Measurements from ENCODE around the gene ITPR2. TPM values are rescaled to one million over a fixed set of nuclear protein-coding genes. Genes with fewer than 3 reads are reported as not detected.

The ITPR2 gene
- total and polyA plus RNA-seq, 12 donors, result 5.1 to 144 (median 66.4) TPM

DNA sequence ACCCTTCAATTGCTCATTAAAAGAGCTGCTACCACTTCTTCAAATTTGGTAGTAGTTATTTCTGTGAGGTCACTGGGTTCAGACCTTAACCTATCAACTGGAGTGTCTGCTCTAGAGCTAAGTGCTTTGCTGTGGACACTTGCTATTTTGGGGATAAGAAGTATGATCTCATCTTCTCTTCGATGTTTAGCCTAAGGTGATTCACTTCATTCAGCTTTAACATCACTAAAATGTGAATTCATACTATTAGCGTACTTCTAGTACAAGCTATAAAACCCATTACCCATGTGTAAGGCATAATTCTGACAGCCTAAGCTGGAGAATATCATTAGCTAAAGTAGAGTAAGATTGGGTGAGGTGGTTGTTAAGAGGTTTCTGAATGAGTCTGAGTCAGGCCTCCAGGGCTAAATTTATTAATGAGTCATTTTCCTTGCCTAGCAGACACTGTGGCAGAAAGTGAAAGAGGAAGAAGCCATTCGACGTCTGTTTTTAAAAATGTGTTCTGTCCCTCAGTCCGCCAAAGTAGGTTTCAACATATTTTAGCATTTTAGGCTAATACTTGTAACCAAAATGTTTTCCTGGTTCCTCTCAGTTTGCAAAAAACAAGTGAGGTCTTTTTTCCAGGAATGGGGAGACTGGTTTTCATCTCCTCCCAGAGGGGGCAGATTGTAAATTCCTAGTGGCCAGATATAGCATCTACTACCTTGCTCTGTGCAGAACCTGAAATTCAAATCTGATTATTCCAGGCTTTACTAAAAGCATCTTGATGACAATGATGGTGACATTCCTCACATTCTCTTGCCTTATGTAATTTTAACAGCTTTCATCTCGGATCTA lies 534.0 kb downstream of the ITPR2 start:
- intact Hi-C loops (cut with DNase I), result no loop called here
- Histone ChIP-seq H3K4me3 (peak overlapping the region in 1 of 4 donors; percentile 38), H3K4me1 (replicated peaks in 1 of 2) (peaks cover 7 to 18% of the 10 kb centered on the region in 2 donors), H3K27me3 (no peaks in the 10 kb centered on the region), H3K36me3 (replicated peaks in 1 of 2) (no peaks in the 10 kb centered on the region), H3K9me3 (replicated peaks in 1 of 3) (no peaks in the 10 kb centered on the region), H3K27ac (peak overlapping the region; percentile 51 to 84 (median 74))
- TF ChIP-seq, protein P1, sequence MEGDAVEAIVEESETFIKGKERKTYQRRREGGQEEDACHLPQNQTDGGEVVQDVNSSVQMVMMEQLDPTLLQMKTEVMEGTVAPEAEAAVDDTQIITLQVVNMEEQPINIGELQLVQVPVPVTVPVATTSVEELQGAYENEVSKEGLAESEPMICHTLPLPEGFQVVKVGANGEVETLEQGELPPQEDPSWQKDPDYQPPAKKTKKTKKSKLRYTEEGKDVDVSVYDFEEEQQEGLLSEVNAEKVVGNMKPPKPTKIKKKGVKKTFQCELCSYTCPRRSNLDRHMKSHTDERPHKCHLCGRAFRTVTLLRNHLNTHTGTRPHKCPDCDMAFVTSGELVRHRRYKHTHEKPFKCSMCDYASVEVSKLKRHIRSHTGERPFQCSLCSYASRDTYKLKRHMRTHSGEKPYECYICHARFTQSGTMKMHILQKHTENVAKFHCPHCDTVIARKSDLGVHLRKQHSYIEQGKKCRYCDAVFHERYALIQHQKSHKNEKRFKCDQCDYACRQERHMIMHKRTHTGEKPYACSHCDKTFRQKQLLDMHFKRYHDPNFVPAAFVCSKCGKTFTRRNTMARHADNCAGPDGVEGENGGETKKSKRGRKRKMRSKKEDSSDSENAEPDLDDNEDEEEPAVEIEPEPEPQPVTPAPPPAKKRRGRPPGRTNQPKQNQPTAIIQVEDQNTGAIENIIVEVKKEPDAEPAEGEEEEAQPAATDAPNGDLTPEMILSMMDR (IDR thresholded peaks at IDR 0.05), result peak; percentile 16 to 73 (median 54)
- TF ChIP-seq POLR2A (IDR thresholded peaks at IDR 0.05), result peak in 1 of 2 donors; percentile 58
- DNase-seq, result peak in 3 of 7 donors; percentile 32 to 52 (median 46)
- 24 to 32% (median 28%) methylated on average over 6 of the region's 6 CpGs for WGBS, 4 donors

DNA sequence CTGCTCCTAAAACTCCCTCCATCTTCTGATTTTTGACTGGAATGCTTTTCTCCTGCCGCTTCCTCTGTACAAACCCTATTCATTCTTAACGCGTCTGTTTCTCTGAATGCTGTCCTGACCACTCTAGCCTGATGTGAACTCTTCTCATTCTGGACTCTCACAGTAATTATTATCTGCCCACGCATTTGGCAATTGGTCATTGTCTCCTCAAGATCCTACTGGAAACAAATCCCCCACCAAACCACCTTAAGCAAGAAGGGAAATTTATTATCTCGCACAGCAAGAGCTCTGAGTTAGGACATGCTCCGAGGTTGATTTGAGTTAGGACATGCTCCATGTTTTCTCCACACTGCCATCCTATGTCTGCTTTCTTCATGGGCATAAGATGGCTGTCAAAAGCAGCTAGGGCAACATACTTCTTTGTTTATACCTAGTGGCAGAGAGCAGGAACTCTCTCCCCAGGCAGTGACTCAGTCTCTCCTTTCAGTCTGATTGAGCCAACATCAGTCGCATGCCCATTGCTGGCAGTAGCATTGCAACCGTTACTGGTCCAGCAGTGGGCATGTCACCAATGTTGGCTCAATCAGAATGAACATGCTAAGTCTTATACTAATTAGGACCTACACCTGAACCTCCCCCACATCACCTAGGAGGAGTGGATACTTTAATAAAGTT lies 535.5 kb downstream of the ITPR2 start:
- H3K27ac ChIP-seq, result no peak overlapping the region
- 80 to 89% (median 82%) methylated on average over 8 of the region's 8 CpGs for WGBS, 4 donors
- peaks cover 7 to 18% of the 10 kb centered on the region in 2 donors for H3K4me1 ChIP-seq (replicated peaks in 1 of 2)
- DNase-seq, result no peak
- H3K27me3 ChIP-seq, result no peaks in the 10 kb centered on the region
- H3K36me3 ChIP-seq (replicated peaks in 1 of 2), result no peaks in the 10 kb centered on the region
- H3K9me3 ChIP-seq (replicated peaks in 1 of 3), result no peaks in the 10 kb centered on the region
- no peak for TF ChIP-seq POLR2A (IDR thresholded peaks at IDR 0.05)
- TF ChIP-seq, protein P1 (IDR thresholded peaks at IDR 0.05), result no peak
- intact Hi-C loops (cut with DNase I), result no loop called here
- no peak overlapping the region for H3K4me3 ChIP-seq

DNA sequence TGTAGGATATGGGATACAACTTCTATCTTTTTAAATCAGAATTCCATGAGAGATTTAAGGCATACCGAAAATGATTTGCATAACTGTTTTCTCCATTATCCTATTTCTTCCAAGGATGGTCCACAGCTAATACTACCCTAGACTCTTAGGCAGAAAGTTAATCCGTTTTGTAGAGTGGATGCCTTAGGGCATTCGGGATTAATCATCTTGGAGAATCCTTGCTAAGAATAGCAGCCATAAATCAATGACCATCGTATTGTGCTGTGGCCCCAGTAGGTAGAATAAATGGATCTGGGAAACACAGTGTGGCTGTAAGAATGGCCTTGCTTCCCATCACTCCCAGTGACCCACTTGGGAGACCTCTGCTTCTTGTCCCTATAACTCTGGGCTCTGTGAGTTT lies 538.0 kb downstream of the ITPR2 start:
- no peak for DNase-seq
- TF ChIP-seq POLR2A (IDR thresholded peaks at IDR 0.05), result no peak
- TF ChIP-seq, protein P1 (IDR thresholded peaks at IDR 0.05), result no peak
- Histone ChIP-seq H3K9me3 (replicated peaks in 1 of 3) (no peaks in the 10 kb centered on the region), H3K27ac (no peak overlapping the region), H3K4me1 (replicated peaks in 1 of 2) (peaks cover 7 to 18% of the 10 kb centered on the region in 2 donors), H3K36me3 (replicated peaks in 1 of 2) (no peaks in the 10 kb centered on the region), H3K27me3 (no peaks in the 10 kb centered on the region), H3K4me3 (no peak overlapping the region)
- 62 to 66% (median 65%) methylated on average over 4 of the region's 4 CpGs for WGBS, 4 donors
- intact Hi-C loops (cut with DNase I), result no loop called here

DNA sequence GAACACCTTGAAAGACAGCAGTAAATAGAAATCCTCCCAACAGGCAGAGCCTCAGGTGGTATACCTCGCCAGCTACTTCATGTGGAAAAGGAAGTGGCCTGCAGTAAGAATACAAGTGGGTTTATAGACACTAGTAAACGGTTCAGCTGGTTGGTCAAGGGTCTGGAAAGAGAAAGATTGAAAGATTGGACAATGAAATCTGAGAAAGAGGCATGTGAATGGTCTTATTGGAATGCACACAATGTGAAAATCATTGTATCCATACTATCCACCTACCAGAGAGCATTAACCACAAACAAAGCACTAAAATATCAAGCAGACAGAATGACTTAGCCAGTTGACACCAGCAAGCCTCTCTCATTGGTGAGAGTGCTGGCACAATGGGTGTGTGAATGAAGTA lies 539.4 kb downstream of the ITPR2 start:
- no peak overlapping the region for H3K4me3 ChIP-seq
- TF ChIP-seq, protein P1 (IDR thresholded peaks at IDR 0.05), result no peak
- TF ChIP-seq POLR2A (IDR thresholded peaks at IDR 0.05), result no peak
- DNase-seq, result no peak
- intact Hi-C loops (cut with DNase I), result no loop called here
- no peak overlapping the region for H3K27ac ChIP-seq
- H3K4me1 ChIP-seq (replicated peaks in 1 of 2), result peaks cover 4 to 7% of the 10 kb centered on the region in 2 donors
- 86 to 92% (median 88%) methylated on average over 2 of the region's 2 CpGs for WGBS, 4 donors
- H3K27me3 ChIP-seq, result no peaks in the 10 kb centered on the region
- no peaks in the 10 kb centered on the region for H3K9me3 ChIP-seq (replicated peaks in 1 of 3)
- no peaks in the 10 kb centered on the region for H3K36me3 ChIP-seq (replicated peaks in 1 of 2)

All from adrenal gland (tissue), 12 donors.